A673 (cell line): ENCODE results near the gene CIDEC.

ENCODE experiments used
- CTCF ChIP-seq: fragments of 300-800, 200-600 bp; sonication (generic); conservative IDR thresholded peaks from 2 replicates; pipeline ENCODE4 v1.5.1; 2017; ENCODE audit warnings: low read depth, mild to moderate bottlenecking, antibody characterized with exemption, low read length, moderate library complexity, mixed read lengths
- EZH2 ChIP-seq: fragments of 200-600 bp; sonication (generic); IDR thresholded peaks from 2 replicates; pipeline ENCODE4 v1.6.1; 2017; ENCODE audit warnings: borderline replicate concordance, low read depth, mild to moderate bottlenecking, mixed read lengths, antibody characterized with exemption, low read length; ENCODE audit not compliant: poor library complexity, severe bottlenecking

DNA sequence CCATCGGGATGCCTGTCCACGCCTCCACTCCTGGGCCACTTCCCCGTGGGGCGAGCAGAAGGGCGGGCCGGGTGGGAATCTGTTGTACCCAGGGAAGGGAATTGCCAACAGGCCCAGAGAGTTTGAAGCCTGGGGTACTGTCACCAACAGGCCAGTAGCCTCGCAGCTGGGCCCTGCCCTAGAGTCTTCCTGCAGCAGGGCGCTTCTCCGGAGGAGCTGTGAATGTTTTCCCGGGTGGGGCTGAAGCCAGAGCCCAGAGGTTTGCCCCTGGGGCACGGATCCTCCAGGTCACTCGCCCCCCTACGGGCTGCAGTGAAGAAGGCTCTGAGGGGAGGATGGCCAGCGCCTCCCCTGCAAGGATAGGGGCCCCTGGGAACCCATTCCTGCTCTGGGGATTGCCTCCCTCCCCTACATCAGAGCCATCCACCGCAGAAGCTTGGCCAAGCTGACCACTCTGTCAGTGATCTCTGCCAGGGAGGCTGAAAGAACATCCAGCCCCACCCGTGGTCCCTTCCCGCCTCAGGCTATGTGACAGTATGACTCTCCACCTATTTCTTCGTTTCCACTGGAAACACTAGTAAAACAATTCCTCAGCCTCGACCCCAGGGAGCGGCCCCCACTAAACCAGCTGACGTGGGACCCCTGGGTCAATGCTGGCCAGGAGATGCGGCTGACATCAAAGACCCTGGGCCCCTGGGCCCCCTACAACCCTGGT is 16.8 kb downstream of the CIDEC start:
- TF ChIP-seq CTCF (no peak), EZH2 (no peak)
